HT1080 (cell line): ENCODE measurements around the gene PLA2G2F. TPM values are rescaled to one million over a fixed set of nuclear protein-coding genes. Genes with fewer than 3 reads are reported as not detected.
"Not testable (repeated sequence)": the region's sequence is repeated elsewhere in the genome, so short reads cannot be mapped to it uniquely, and the experiment has no call there.

ENCODE experiments used
- DNase-seq: peaks from one replicate; pipeline ENCODE4 v3.0.0-alpha.2; 2015; ENCODE audit warnings: low read depth
- total RNA-seq: library from RNA; depleted of rRNA; stranded (reverse); fragments of >200 nt; shearing (Covaris generic); gene quantifications from 2 replicates; pipeline ENCODE4 v1.2.3, GENCODE V29; 2014

Gene PLA2G2F
- total RNA-seq, 1 experiment from 2014 or later: not detected

DNA sequence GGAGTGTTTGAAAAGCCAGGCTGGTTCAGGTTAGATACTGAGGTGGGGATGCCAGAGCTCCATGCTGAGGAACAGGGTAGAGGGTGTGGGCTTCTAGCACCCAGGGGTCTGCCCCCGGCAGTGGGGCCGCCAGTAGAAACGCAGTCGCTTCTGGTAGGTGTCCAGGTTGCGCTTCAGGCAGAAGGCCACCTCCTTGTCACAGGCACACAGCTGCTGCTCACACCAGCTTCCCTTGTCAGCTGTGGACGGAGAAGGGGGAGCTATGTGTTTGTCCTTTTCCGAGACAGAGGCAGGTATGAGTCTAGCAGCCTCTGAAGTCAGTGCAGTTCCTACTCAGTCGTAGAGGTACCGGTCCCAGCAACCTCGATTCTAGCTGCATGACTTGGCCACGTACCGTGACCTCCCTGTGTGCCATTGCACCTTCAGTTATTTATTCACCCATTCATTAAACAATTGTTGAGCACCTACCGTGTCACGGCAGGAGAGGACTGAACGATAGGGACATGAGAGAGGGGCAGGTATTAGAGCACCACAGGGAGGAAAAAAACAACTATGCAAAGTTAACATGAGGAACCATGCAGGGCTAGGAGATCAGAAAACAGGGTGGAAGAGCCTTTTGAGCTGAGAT lies 25.0 kb upstream of the PLA2G2F start:
- no peak for DNase-seq

DNA sequence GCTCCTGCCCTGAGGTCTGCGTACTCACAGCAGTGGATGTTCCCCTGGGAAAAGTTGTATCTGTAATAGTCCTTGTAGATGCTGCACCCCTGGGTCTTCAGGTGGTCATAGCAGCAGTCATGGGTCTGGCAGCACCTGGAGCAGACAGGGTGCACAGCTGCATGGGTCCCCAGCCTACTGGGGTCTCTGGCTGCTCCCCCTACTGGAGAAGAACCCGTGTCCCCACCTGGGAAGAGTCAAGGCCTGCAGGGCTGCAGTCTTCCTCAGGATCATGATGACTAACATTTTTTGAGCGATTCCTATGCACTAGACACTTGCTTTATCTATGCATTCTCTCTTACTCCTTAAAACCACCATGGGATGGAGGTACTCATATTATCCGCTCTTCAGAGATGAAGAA lies 23.6 kb upstream of the PLA2G2F start:
- no peak for DNase-seq

DNA sequence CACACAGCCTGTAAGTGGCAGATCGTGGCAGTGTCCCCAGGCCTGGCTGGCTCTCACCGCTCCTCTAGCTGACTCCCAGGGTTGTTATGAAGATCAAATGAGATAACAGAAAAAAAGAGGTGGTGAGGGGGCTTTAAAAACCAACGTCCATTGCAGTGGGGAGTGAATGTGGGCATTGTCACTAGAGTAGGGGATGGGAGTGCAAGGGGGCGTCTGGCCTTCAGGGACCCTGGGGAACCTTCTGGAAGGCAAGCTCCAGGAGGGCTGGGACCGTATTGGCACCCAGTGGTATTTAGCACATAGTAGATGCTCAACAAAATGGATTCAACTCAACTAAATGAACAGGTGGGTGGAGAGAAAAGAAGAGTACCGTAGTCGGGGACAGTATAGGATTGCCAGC lies 23.2 kb upstream of the PLA2G2F start:
- DNase-seq: no peak

DNA sequence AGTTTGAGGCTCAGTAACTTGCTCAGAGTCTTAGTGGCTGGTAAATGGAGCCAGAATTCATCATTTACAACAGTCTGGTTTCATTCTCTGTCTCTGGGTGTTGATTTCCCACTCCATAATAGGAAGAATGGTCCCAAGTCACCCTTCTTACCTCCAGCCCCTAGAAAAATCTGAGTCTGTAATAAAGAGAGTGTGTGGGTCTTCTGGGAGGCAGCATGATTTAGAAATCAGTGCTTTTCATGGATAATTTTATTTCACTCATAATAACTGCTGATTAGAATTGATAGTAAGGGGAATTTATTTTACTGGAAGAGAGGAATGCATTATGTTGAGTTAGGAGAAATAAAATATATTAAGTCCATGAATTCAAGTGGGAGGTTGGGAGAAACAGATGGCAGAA lies 21.9 kb upstream of the PLA2G2F start:
- no peak for DNase-seq

DNA sequence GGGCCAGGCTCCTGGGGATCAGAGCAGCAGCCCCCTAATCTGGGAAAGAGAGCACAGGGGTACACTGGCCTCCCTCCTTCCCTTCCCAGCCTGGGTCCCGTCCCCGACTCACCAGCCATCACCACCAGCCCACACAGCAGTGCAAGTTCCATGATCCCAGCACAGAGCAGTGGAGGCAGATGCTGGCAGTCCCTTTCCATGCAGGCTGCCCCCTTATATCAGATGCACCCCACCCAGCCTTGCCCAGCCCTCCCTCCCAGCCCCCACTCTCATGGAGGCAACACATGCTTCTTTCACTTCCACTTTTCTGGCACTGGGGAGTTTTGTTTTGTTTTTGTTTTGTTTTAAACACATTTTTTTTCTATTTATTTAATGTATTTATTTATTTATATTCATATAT lies 19.8 kb upstream of the PLA2G2F start, which contains the start of gene PLA2G2D:
TSS of gene PLA2G2D (minus strand) at position 190 of the 400 bp plus-strand sequence. CDS start at position 152, 38 bp downstream.
- no peak for DNase-seq

DNA sequence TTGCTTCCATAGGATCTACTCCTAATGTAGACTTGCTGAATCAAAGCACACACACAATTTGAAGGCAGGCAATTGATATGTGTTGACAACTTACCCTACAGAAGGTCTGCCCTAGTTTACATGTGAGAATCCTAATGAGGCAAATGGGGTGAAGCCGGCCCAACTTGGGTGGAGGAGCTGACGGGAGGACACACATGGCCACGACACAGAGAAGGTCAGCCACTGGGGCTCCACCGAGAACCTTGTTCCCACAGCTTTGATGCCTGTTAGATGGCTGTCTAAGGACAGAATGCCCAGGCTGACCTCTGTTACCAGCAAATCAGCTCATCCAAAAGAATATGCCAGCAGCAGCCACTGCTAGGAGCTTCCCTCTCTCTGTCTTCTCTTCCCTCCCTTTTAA lies 18.3 kb upstream of the PLA2G2F start:
- no peak for DNase-seq

DNA sequence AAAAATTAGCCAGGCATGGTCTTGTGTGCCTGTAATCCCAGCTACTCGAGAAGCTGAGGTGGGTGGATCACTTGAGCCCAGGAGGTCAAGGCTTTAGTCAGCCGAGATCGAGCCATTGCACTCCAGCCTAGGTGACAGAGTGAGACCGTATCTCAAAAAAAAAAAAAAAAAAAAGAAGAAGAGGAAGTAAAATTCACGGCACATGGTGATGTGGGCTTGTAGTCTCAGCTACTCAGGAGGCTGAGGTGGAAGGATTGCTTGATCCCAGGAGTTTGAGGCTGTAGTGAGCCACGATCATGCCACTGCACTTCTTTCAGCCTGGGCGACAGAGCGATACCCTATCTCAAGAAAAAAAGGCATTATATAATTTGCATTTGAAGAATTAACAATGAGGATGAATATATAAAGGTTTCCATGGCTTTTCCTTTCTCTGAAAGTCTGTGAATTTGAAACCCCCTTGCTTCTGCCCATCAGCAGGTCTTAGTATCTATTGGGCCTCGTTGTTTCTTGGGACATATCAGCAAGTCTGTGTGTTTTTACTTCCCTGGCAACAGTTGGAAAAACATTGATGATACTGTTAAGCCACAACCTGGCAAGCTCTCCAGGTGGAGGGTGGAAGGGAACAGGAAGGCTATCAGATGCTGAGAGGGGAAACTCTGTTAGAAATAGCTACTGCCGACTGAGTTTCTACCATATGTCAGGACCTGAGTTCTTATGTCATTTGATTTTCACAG lies 15.2 kb upstream of the PLA2G2F start:
- no peak for DNase-seq

DNA sequence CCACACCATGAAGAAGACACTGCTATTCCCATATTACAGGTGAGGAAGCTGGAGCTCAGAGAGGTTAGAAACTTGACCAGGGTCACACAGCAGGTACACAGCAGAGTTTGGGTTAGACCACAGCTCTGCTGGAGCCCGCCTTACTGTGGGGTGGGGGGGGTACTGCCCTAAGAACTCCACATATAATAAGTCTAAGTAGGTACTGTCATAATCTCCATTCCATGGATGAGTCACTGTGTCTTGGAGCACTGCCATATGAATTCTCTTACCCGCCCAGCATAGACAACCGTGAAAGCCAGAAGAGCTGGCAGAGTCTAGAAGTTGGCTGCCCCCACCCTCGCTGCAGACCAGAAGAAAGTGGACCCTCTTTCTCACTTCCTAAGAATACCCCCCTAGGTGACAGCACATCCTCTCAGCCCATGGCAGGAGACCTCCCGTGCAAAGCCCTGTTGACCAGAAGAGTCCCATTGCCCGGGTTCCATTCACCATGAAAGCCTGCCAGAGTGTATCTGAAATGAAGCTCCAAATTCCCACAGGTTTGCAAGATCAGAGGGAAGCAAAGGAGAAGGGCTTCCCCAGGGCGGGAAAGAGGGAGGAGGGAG lies 14.6 kb upstream of the PLA2G2F start:
- peak; percentile 92 for DNase-seq

DNA sequence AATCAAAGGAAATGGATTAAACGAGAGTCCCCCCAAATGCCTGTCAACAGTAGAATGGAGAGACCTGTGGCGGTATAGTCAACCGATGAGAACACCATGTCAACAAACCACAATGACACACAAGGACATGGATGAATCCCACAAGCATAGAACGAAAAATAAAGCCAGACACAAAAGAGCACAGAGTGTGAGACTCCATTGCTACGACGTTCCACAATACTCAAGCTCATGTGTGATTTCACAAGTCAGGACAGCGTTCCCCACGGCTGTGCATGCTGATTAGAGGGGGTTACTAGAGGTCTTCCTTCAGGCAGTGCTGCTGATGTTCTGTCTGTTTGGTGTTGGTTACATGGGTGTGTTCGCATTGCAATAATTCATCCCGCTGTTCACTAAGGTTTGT lies 14.0 kb upstream of the PLA2G2F start:
- DNase-seq: peak; percentile 28

DNA sequence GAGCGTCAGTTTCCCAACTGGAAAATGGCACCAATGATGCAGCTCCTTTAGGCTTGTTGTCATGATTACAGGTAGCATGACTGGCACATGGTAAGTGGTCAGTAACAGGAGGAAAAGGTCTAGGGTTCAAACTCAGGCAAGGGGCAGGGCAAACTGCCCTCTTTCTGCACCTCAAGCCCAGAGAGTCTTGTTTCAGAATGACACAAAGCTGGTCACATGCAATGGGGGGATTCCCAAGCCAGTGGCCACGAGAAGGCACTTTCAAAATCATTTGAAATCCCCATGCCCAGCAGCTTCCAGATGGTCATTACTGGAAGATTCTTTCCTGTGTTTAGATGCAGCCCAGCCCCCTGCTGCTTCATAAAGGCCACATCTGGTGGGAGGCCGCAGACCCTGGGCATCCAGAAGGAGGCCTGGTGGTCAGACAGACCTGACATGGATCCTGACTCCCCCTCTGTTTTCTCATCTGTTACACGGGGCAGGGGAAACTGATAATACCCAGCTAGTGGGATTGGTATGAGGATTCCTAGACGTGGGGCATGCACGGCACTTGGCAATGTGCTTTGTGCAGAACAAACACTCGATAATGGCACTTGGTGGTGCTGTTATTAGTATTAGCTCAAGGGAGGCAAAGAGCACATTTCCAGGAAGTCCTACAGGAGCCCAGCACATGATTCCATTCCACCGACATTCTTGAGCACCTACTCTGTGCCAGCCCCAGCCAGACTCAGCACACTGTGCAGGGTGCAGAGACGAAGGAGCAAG lies 12.9 kb upstream of the PLA2G2F start:
- DNase-seq: no peak

DNA sequence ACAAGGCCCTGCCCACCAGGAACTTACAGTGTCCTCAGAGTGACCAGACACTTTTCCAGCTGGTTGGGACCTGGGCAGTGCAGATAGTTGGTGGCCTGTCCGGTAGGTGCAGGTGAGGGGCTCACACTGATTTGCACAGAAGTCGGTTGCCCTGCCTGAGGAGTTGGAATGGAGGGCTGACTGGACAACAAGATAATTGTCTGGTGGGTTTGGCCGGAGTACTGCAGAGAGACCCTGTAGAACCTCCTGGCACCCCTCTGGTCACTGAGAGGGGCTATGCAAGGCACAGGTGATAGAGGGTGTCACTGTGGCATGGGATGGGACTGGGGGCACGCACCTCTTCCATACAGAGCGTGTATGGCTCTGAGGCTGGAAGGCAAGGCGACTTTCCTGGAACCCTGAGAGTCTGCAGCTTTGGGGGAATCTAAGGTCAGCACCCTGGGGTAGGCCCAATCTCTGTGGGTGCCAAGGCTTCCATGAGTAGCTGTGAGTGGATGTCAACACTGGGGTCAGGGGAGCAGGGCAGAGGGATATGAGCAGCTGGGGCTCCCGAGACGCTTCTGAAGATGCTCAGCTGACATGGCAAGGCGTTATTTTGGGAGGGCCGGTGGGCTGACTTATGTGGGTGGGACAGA lies 12.2 kb upstream of the PLA2G2F start:
- DNase-seq: no peak

DNA sequence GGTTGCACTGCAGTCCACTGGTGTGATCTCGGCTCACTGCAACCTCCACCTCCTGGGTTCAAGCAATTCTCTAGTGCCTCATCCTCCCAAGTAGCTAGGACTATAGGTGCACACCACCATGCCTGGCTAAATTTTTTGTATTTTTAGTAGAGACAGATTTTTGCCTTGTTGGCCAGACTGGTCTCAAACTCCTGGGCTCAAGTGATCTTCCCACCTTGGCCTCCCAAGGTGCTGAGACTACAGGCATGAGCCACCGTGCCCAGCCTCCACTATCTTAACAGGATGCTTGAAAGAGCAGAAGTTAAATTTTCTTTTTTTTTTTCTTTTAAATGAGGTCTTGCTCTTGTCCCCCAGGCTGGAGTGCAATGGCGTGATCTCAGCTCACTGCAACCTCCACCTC lies 8.6 kb upstream of the PLA2G2F start:
- DNase-seq: not testable (repeated sequence)

DNA sequence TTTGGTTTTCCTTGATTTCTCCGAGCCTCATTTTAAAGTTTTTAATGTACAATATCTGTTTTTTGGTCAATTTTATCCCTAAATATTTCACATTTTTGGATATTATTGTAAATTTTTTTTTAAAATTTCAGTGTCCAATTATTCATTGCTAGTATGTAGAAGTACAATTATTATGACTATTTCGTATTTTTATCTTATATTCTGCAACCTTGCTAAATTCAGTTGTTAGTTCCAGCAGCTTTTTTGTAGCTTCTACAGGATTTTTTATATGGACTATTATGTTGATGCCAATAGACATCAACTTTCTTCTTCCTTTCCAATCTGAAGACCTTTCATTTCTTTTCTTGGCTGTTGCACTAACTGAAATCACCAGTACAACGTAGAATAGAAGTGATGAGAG lies 4.1 kb upstream of the PLA2G2F start:
- DNase-seq: no peak

DNA sequence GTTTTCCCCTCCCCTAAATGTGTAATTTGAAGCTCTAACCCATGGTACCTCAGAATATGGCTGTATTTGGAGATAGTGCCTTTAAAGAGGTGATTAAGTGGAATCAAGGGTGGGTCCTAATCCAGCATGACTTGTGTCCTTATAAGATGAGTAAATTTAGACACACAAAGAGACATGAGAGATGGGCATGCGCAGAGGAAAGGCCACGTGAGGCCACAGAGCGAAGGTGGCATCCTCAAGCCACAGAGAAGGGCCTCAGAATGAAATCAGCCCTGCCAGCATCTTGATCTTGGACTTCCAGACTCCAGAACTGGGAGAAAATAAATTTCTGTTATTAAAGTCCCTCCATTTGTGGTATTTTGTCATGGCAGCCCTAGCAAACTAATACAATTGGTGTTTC lies 2.9 kb upstream of the PLA2G2F start:
- no peak for DNase-seq

DNA sequence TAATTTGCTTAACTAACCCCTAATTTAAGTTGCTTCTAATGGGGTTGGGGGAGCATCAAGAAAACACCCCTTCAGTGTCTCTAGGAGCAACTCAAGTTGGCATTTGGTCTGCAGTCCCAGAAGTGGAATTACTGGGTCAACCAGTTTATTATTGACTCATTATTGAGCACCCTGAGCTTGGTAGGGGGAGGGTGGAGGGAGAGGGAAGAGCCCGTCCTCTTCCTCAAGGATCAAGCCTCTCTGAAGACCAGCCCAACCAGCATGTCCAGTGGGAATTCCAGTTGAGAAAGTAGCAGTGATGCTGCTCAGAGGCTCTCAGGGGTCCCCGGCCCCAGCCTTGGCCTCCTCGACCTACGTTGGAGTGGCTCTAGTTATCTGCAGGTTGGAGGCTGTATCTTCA lies 2.1 kb upstream of the PLA2G2F start:
- DNase-seq: no peak

DNA sequence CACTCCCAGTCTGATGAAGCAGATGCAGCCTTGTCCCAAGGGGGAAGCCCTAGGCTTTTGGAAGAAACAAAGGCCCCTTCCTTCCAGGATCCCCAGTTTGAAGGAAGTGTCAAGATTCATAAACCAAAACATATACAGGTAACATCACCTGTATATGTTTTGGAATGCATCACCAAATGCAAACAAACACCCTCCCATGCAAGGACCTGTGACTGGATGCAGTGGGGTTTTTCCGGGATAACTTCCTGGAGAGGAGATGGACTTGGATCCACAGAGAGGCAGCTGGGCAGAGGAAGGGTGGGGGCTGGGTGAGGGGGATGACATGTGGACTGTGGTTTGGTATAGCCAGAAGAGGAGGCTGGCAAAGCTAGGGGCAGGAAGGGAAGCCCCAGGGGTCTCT lies 1.5 kb upstream of the PLA2G2F start:
- no peak for DNase-seq

DNA sequence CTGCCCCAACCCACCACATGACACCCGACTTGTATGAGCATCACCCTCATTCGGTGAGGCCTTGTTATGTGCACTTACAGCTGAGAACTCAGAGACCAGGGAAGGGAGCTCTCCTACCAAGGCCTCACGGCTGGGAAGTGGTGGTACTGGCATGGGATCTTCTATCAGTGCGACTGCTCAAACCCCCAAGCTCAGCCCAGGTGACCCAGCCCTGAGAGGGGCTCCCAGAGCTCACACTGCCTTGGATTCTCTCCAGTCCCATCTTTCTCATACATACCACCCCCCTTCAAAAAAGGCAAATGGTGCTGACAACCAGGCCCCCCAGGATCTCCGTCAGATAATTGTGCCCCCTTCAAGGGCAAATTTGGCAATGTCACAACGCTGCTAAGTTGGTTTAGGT lies 777 bp upstream of the PLA2G2F start:
- no peak for DNase-seq

DNA sequence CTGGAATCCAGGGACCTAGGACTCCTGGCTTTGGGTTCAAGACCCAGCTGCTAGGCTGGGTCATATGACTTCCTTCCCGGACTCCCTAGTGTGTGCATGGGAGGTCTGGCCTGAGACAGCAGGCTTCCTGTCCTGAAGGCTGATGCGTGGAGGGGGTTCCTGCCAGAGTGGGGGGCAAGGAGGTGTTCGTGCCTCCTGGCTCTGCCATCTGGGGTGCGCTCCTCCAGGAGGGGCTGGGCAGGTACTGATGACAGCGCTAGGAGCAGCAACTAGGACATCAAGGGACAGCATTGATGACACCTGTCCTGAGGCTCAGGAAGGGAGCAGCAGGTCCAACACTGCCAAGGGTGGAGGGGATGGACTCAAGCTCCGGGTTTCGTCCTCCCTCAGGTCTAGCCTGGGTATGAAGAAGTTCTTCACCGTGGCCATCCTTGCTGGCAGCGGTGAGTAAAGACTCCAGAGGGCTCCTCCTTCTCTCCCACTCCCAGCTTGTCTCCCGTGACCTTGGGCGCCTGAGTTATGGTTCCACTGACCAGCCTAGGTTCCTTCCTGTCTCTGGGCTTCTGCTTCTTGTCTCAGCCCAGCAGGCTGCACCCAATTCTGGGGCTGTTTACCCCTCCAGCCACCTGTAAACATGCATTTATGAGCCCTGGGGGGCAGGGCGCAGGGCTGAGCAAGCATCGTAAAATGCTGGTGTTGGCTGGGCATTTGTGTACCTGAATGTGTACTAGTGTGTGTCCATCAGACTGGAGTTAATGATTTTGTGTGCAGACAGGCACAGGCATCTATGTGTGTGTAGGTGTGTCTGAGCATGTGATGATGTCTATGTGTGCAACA lies 871 bp downstream of the PLA2G2F start:
- DNase-seq: no peak

DNA sequence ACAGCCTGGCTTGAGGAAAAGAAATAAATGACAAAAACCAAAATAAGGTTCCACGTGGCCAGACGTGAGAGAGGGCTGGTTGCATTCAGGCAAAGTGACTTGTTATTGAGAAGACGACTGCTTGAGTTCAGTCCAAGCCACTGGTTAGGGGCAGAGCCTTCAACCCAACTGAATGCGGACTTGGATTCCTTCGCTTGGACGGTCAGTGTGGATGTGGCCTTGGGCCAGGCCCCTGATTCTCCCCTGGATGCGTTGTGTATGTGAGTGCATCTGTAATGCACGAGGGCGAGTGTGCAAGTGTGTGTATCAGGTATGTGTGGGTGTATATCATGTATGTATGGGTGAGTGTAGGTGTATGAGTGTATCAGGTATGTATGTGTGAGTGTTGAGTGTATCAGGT lies 1.9 kb downstream of the PLA2G2F start:
- no peak for DNase-seq

DNA sequence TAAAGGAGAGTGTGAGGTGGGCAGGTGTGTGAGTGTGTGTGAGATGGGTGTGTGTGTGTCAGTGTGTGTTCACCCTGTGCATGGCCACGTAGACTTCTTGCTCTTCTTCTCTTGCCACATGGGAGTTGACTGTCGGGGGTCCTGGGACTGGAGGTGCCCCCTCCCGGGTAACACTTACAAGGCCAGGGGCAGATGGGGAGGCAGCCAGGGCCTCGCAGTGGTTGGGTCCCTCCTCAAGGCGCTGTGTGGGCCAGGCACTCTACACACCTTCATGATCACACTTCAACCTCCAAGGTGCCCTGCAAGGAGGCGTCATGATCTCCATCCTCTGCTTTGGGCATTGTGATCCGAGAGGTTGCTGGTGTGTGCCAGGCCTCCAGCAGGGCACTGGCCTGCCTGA lies 2.3 kb downstream of the PLA2G2F start:
- DNase-seq: no peak
